ENCODE data around the gene ZNF397. TPM values are rescaled to one million over a fixed set of nuclear protein-coding genes. Genes with fewer than 3 reads are reported as not detected.

The ZNF397 gene
- total and polyA plus RNA-seq, 9 of the 15 experiments (the other 6 are each of a cell fraction or from before 2014, with no cell fraction given): 6.4 to 24.2 (median 19.3) TPM

DNA sequence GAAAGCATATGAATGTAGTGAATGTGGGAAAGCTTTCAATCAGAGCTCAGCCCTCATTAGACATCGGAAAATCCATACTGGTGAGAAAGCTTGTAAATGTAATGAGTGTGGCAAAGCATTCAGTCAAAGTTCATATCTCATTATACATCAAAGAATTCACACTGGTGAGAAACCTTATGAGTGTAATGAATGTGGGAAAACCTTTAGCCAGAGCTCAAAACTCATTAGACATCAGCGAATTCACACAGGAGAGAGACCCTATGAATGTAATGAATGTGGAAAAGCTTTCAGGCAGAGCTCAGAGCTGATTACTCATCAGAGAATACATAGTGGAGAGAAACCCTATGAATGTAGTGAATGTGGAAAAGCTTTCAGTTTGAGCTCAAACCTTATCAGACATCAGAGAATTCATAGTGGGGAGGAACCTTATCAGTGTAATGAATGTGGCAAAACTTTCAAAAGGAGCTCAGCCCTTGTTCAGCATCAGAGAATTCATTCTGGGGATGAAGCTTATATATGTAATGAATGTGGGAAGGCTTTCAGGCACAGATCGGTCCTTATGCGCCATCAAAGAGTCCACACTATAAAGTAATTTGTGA, 5.0 kb downstream of the ZNF397 start:
- CTCF ChIA-PET (ENCODE audit: low intra/inter-chr PET ratio): no interaction called here
- in situ Hi-C loops (cut with MboI): no loop called here

More for the DNA sequence above, 5.0 kb downstream of the ZNF397 start:
- over 99% methylated on average over 4 of the region's 4 CpGs for WGBS (ENCODE audit: insufficient coverage, low coverage, missing lambda C conversion rate)
- no peak overlapping the region for H3K27ac ChIP-seq (ENCODE audit: extremely low read depth, low read depth, low read length)
- peaks cover 74% of the 10 kb centered on the region for H3K36me3 ChIP-seq (ENCODE audit: control insufficient read depth, insufficient read depth, low read length)
- no TSS peak for BruUV-seq (replicated peaks)
- no peak for ATAC-seq
- H2AFZ ChIP-seq (ENCODE audit: low read depth, low read length): no peak overlapping the region
- no peaks in the 10 kb centered on the region for H3K27me3 ChIP-seq (ENCODE audit: control insufficient read depth in 2 of 2, insufficient read depth in 2 of 2, low read length in 2 of 2)
- H4K20me1 ChIP-seq (replicated peaks; ENCODE audit: control insufficient read depth, insufficient read depth, low read length): no peaks in the 10 kb centered on the region
- H3K79me2 ChIP-seq (ENCODE audit: control insufficient read depth, insufficient read depth, low read length): peaks cover 23% of the 10 kb centered on the region
- H3K9me1 ChIP-seq (ENCODE audit: control insufficient read depth, insufficient read depth, low read length): no peaks in the 10 kb centered on the region
- no peak overlapping the region for H3K9ac ChIP-seq (ENCODE audit: insufficient read depth in 1 of 2, low read depth in 2 of 2, low read length in 2 of 2)
- no peak for FAIRE-seq
- peaks cover 14% of the 10 kb centered on the region; the same call in 1 of the 2 replicates for H3K9me3 ChIP-seq (replicated peaks; ENCODE audit: control insufficient read depth, insufficient read depth, low read depth, low read length)
- POLR2A ChIA-PET: interaction anchor here (0.6 kb wide), 1 partner anchor 357 kb away, joined by 3 read pairs; no protein-coding TSS in a partner anchor
- H3K4me1 ChIP-seq (replicated peaks in 1 of 2; ENCODE audit: control insufficient read depth in 2 of 2, insufficient read depth in 2 of 2, low read length in 2 of 2): no peaks in the 10 kb centered on the region; a peak in 4 of 5 replicates
- TF ChIP-seq ZNF324 (CRISPR knock-in tag; IDR thresholded peaks at IDR 0.05) (no peak), DACH1 (IDR thresholded peaks at IDR 0.05; ENCODE audit: partially characterized antibody) (no peak), ZNF699 (CRISPR knock-in tag; IDR thresholded peaks at IDR 0.05; ENCODE audit: insufficient replicate concordance) (no peak), ZNF75A (CRISPR knock-in tag; IDR thresholded peaks at IDR 0.05) (peak; percentile 93), ZNF274 (IDR thresholded peaks at IDR 0.05; ENCODE audit: borderline replicate concordance, low read depth, low read length) (peak; percentile 68; the same call in 1 of the 2 replicates), NELFE (IDR thresholded peaks at IDR 0.05; ENCODE audit: insufficient read depth, insufficient read length) (no peak)
- TF ChIP-seq, protein P1, sequence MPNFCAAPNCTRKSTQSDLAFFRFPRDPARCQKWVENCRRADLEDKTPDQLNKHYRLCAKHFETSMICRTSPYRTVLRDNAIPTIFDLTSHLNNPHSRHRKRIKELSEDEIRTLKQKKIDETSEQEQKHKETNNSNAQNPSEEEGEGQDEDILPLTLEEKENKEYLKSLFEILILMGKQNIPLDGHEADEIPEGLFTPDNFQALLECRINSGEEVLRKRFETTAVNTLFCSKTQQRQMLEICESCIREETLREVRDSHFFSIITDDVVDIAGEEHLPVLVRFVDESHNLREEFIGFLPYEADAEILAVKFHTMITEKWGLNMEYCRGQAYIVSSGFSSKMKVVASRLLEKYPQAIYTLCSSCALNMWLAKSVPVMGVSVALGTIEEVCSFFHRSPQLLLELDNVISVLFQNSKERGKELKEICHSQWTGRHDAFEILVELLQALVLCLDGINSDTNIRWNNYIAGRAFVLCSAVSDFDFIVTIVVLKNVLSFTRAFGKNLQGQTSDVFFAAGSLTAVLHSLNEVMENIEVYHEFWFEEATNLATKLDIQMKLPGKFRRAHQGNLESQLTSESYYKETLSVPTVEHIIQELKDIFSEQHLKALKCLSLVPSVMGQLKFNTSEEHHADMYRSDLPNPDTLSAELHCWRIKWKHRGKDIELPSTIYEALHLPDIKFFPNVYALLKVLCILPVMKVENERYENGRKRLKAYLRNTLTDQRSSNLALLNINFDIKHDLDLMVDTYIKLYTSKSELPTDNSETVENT (CRISPR knock-in tag; IDR thresholded peaks at IDR 0.05): no peak
- DNase-seq (ENCODE audit: extremely low read depth in 1 of 4, low spot score in 3 of 4): no peak
- intact Hi-C loops (cut with micrococcal nuclease): no loop called here
- H3K4me3 ChIP-seq: no peak overlapping the region
- H3K4me2 ChIP-seq (ENCODE audit: insufficient read depth, low read length): no peak overlapping the region

Measured in K562 (cell line).